KMS-11 (cell line): ENCODE data around the gene CTNNA2.

Experiments
- H2AFZ ChIP-seq: fragments of 200-600 bp; sonication (generic); 2 replicates; pipeline ENCODE4 v1.6.1; 2016; ENCODE audit warnings: antibody characterized with exemption, mixed run types, low read depth
- H3K27ac ChIP-seq: fragments of 200-600 bp; sonication (generic); 2 replicates; pipeline ENCODE4 v1.6.1; 2016; ENCODE audit warnings: mild to moderate bottlenecking, mixed run types
- H3K27me3 ChIP-seq: fragments of 200-600 bp; sonication (generic); 2 replicates; pipeline ENCODE4 v1.6.1; 2017; ENCODE audit warnings: mild to moderate bottlenecking, low read depth, mixed run types, moderate library complexity; ENCODE audit not compliant: insufficient read depth
- H3K36me3 ChIP-seq: fragments of 200-600 bp; sonication (generic); 2 replicates; pipeline ENCODE4 v1.6.1; 2017; ENCODE audit warnings: mild to moderate bottlenecking, mixed run types; ENCODE audit not compliant: insufficient read depth
- H3K4me1 ChIP-seq: fragments of 200-600 bp; sonication (generic); 2 replicates; pipeline ENCODE4 v1.6.1; 2016; ENCODE audit warnings: mild to moderate bottlenecking, low read depth, mixed run types; ENCODE audit not compliant: poor library complexity, severe bottlenecking
- H3K4me2 ChIP-seq: fragments of 200-600 bp; sonication (generic); 2 replicates; pipeline ENCODE4 v1.7.0; 2016; ENCODE audit warnings: mild to moderate bottlenecking, mixed run types
- H3K4me3 ChIP-seq: fragments of 200-600 bp; sonication (generic); IDR thresholded peaks from 2 replicates; pipeline ENCODE4 v1.6.1; 2017; ENCODE audit warnings: low read depth, low read length, mixed read lengths; ENCODE audit not compliant: insufficient read depth
- H3K79me2 ChIP-seq: fragments of 200-600 bp; sonication (generic); 2 replicates; pipeline ENCODE4 v1.6.1; 2016; ENCODE audit warnings: low read depth, mixed run types; ENCODE audit not compliant: insufficient read depth
- H3K9ac ChIP-seq: fragments of 200-600 bp; sonication (generic); 2 replicates; pipeline ENCODE4 v1.6.1; 2016; ENCODE audit warnings: mild to moderate bottlenecking, mixed run types
- H4K20me1 ChIP-seq: fragments of 200-600 bp; sonication (generic); 2 replicates; pipeline ENCODE4 v1.6.1; 2016; ENCODE audit warnings: mild to moderate bottlenecking, mixed run types; ENCODE audit not compliant: insufficient read depth
- CTCF ChIP-seq: fragments of 200-600 bp; sonication (generic); conservative IDR thresholded peaks from 2 replicates; pipeline ENCODE4 v1.6.1; 2017; ENCODE audit warnings: low read depth, mild to moderate bottlenecking, antibody characterized with exemption, low read length, moderate library complexity, mixed read lengths

Gene CTNNA2

GRCh38 chr2:80187156-80187555, 674.3 kb downstream of the CTNNA2 start:
- H3K27ac ChIP-seq, result no peak overlapping the region
- H4K20me1 ChIP-seq, result no peaks in the 10 kb centered on the region
- H3K36me3 ChIP-seq, result no peaks in the 10 kb centered on the region
- no peak overlapping the region for H3K4me3 ChIP-seq
- no peaks in the 10 kb centered on the region for H3K4me1 ChIP-seq
- TF ChIP-seq CTCF, result no peak
- no peak overlapping the region for H2AFZ ChIP-seq
- no peaks in the 10 kb centered on the region for H3K27me3 ChIP-seq
- H3K4me2 ChIP-seq, result no peak overlapping the region
- no peaks in the 10 kb centered on the region for H3K79me2 ChIP-seq
- no peak overlapping the region for H3K9ac ChIP-seq

- H3K27me3 ChIP-seq, result no peaks in the 10 kb centered on the region
- no peak overlapping the region for H3K27ac ChIP-seq
- no peaks in the 10 kb centered on the region for H3K79me2 ChIP-seq
- H2AFZ ChIP-seq, result no peak overlapping the region
- no peak for TF ChIP-seq CTCF
- no peak overlapping the region for H3K9ac ChIP-seq
- H3K4me3 ChIP-seq, result no peak overlapping the region
- no peaks in the 10 kb centered on the region for H4K20me1 ChIP-seq
- H3K4me1 ChIP-seq, result no peaks in the 10 kb centered on the region
- no peak overlapping the region for H3K4me2 ChIP-seq
- no peaks in the 10 kb centered on the region for H3K36me3 ChIP-seq
Observed at GRCh38 chr2:80190166-80190565, 677.3 kb downstream of the CTNNA2 start.

- Histone ChIP-seq H4K20me1 (no peaks in the 10 kb centered on the region), H3K79me2 (no peaks in the 10 kb centered on the region), H3K9ac (no peak overlapping the region), H3K4me2 (no peak overlapping the region), H3K27me3 (no peaks in the 10 kb centered on the region), H3K36me3 (no peaks in the 10 kb centered on the region), H2AFZ (no peak overlapping the region), H3K27ac (no peak overlapping the region), H3K4me3 (no peak overlapping the region), H3K4me1 (no peaks in the 10 kb centered on the region)
- TF ChIP-seq CTCF, result no peak
Observed at GRCh38 chr2:80193566-80193965, 680.7 kb downstream of the CTNNA2 start.

GRCh38 chr2:80195034-80195433, 682.2 kb downstream of the CTNNA2 start:
- Histone ChIP-seq H3K79me2 (no peaks in the 10 kb centered on the region), H2AFZ (no peak overlapping the region), H3K4me2 (no peak overlapping the region), H3K27me3 (no peaks in the 10 kb centered on the region), H3K4me1 (no peaks in the 10 kb centered on the region), H3K9ac (no peak overlapping the region), H3K36me3 (no peaks in the 10 kb centered on the region), H4K20me1 (no peaks in the 10 kb centered on the region), H3K27ac (no peak overlapping the region), H3K4me3 (no peak overlapping the region)
- TF ChIP-seq CTCF, result no peak

GRCh38 chr2:80198042-80198441, 685.2 kb downstream of the CTNNA2 start:
- no peaks in the 10 kb centered on the region for H3K27me3 ChIP-seq
- H3K36me3 ChIP-seq, result no peaks in the 10 kb centered on the region
- no peak overlapping the region for H2AFZ ChIP-seq
- no peak for TF ChIP-seq CTCF
- H3K27ac ChIP-seq, result no peak overlapping the region
- no peaks in the 10 kb centered on the region for H3K79me2 ChIP-seq
- H3K4me3 ChIP-seq, result no peak overlapping the region
- no peak overlapping the region for H3K4me2 ChIP-seq
- no peaks in the 10 kb centered on the region for H3K4me1 ChIP-seq
- no peaks in the 10 kb centered on the region for H4K20me1 ChIP-seq
- no peak overlapping the region for H3K9ac ChIP-seq
